HG02642 (cell line): ENCODE results near the gene CDH12.
"Not testable (repeated sequence)": the region's sequence is repeated elsewhere in the genome, so short reads cannot be mapped to it uniquely, and the experiment has no call there.

Source experiments
- ATAC-seq: cut with Tn5 transposase; IDR thresholded peaks from one replicate; pipeline ENCODE4 v1.9.1; 2021; ENCODE audit warnings: mild to moderate bottlenecking; ENCODE audit not compliant: unreplicated experiment, poor library complexity

The CDH12 gene

GRCh38 chr5:22188651-22189050 is 664.5 kb downstream of the CDH12 start:
- not testable (repeated sequence) for ATAC-seq

DNA sequence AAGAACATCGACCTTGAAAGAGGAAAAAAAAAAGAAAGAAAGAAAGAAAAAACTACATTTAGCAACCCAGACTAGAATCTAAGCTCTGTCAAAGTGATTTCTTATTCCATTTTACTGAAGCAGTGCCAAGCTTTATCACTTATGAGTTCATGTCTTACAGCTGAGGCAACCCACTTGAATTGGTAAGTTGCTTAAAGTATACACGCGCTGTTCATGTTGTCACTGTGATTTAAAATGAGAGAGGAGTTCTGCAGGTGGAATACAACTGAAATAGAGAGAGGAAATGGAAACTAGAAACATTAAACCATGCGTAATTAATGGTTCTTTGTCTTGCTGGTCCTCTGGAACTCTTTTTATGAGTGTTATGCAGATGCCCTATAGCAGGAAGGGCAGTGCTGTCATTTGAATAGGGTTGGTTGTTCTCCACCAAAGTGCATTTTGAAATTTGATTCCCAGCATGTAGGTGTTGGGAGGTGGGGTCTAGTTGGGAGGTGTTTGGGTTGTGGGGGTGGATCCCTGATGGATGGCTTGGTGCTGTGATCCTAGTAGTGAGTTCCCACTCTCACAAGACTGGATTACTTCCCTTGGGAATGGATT is 665.4 kb downstream of the CDH12 start:
- not testable (repeated sequence) for ATAC-seq

- ATAC-seq = not testable (repeated sequence)
These were observed 683.9 kb downstream of the CDH12 start for GRCh38 chr5:22169226-22169625.

DNA sequence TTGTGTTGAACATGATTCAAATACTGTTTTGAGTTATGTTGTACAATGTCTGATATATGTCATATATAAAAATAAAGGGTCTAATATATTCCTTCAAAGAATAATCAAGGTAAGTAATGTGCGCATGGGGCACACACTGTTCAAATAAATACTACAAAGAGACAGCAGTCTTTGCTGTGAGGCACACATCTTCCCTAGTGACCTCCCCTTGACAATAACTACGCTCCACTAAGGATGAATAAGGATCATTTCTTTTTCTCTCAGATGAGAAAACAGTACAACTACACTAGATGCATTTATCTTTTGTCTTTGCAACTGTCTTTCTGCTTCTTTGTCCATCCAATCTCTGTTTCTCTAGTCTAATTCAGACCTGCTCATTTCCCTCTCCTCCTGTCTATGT is 684.4 kb downstream of the CDH12 start:
- ATAC-seq = not testable (repeated sequence)

DNA sequence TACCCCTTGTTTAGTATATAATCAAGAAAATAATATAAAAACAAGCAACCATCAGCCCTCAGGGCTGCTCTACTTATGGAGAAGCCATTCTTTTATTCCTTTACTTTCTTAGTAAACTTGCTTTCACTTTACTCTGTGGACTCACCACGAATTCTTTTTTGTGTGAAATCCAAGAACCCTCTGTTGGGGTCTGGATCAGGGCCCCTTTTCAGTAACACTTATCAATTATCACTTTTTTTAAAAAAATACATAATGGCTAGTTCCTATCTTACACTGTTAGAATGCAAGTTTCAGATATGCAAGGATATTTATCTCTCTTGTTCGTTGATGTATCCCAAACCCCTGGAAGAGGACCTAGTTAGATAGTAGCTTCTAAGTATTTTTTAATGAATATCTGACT is 687.2 kb downstream of the CDH12 start:
- ATAC-seq = not testable (repeated sequence)

DNA sequence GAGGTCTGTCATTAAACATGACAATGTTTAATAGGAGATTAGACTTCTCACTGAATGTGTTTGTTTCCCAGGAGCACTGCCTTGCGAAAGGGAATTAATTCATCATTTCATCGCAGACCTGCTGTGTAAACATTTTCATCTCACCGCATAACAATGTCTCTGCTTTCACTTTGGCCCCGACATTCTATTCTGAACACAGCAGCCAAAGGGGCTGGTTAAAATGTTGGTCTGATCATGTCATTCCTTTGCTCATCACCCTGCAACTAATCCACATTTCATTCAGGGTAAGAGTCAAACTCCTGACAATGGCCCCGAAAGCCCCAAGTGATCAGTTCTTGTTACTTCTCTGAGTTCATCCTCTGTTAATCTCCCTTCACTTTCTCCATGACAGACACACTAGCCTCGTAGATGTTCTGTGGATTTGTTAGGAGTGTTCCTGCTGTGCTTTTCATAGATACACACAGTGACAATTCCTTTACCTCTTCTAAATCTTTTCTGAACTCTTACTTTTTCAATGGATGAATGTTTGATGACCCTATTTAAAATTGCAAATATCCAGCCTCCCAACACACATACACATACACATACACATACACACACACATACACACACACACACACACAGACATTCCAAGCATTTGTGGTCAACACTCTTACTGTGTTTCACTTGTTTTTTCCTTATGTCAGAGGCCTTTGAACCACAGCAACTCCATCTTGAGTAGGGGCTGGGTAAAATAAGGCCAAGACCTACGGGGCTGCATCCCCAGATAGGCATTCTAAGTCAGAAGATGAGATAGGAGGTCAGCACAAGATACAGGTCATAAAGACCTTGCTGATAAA is 688.0 kb downstream of the CDH12 start:
- ATAC-seq = not testable (repeated sequence)

GRCh38 chr5:22156953-22157352 is 696.2 kb downstream of the CDH12 start:
- not testable (repeated sequence) for ATAC-seq

DNA sequence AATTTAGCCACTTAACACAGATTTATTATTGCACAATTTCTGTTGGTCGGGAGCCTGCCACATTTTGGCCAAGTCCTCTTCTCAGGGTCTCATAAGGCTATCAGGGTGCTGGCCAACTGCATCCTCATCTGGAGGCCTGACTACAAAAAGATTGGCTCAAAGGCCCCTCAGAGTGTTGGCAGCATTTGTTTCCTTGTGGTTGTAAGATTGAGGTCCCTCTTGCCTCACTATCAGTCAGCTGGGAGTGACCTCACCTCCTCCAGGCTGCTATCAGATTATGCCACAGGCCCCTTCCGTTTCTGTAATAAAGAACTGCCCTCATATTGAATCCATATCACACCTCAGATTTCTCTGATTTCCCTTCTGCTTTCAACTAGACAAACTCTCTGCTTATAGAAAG is 698.4 kb downstream of the CDH12 start:
- not testable (repeated sequence) for ATAC-seq

GRCh38 chr5:22151801-22152200 is 701.3 kb downstream of the CDH12 start:
- ATAC-seq = not testable (repeated sequence)

DNA sequence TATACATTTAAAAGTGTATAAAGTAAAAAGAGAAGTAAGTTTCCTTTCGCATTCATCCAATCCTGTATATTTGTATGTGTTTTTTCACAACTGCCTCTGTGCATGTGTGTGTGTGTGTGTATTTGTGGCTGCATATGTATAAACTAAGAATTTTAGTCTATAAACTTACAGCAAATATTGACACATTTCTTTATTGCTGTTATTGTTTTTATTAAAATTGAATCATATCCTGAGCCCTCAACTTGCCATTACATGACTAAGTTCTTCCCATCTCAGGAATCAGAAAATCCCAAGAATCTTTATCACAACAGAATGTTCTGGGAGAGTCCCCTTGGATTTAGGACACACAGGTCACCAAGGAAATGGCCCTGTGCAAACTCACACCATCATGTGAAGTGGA is 712.7 kb downstream of the CDH12 start:
- not testable (repeated sequence) for ATAC-seq

- not testable (repeated sequence) for ATAC-seq
These were observed 713.4 kb downstream of the CDH12 start for GRCh38 chr5:22139662-22140300.

GRCh38 chr5:22111320-22111719 is 741.8 kb downstream of the CDH12 start:
- ATAC-seq = no peak

DNA sequence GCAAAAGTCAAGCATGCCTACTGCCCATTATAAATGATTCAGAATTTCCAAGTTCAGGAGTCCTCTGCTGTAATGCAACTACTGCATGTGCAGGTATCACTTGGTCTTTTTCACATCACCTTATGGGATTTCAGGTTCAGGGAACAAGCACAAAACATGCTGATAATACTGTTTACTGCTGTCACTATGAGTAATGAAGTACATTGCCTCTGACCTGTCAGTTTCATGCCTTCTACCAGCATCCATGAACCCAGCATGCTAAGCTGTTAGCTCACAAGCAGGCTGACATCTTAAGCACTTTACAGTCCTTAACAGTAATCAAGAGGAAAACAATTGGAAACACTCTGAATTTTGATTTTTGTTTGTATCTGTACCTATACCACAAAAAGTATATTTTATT is 743.8 kb downstream of the CDH12 start:
- no peak for ATAC-seq

DNA sequence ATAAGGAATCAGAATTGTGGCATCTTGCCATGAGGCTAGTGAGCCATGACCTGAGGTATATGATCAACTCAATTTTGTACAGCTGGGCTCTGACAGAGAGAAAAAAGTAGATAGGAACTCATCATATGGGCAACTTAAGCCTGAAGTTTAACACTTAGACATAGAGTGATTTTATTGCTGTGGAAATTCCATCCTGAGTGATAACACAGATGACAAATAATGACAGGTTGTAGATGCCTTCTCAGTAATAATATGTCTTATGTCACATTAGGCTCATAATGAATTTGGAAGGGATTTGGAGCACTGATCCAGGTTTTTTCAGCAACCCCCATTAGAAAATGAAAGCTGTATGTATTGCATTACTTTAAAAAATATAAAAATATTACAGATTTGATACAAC is 744.6 kb downstream of the CDH12 start:
- ATAC-seq = no peak

GRCh38 chr5:22102823-22103359 is 750.3 kb downstream of the CDH12 start:
- no peak for ATAC-seq

GRCh38 chr5:22088517-22088916 is 764.6 kb downstream of the CDH12 start:
- ATAC-seq = no peak

- ATAC-seq = no peak
These were observed 773.6 kb downstream of the CDH12 start for GRCh38 chr5:22079566-22079965.

DNA sequence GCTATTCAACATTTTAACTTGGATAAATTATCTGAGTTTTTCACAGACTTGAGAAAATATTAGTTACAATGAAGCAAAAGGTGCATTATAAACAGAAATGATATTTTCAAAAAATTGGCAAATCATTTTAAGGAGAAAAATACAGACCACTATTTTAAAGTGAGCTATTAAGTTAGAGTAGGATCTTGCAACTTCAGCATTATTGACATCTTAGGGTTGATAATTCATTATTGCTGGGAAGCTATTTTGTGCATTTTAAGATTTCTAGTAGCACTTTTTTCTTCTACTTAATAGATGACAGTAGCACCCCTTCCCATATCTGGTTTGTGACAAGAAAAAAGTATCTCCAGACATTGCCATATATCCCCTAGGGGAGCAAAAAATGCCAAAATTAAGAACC is 774.1 kb downstream of the CDH12 start:
- no peak for ATAC-seq

DNA sequence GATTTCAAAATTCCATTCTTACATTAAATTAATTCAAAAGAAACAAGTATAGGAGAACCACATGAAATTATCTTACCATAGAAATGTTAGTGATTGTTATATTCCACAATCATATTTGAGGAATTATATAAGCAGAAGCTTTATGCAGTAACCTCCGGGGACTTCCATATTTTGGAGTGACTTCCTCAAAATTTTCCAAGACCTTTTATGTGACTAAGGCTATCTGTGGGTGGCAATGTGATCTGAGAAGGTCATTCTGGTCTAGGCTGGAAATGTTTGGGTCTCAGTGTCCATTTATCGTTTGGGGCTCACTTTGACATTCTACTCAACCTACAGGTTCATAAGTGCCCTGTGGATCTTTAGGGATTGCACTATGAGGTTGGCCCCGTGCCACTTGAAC is 776.6 kb downstream of the CDH12 start:
- no peak for ATAC-seq

DNA sequence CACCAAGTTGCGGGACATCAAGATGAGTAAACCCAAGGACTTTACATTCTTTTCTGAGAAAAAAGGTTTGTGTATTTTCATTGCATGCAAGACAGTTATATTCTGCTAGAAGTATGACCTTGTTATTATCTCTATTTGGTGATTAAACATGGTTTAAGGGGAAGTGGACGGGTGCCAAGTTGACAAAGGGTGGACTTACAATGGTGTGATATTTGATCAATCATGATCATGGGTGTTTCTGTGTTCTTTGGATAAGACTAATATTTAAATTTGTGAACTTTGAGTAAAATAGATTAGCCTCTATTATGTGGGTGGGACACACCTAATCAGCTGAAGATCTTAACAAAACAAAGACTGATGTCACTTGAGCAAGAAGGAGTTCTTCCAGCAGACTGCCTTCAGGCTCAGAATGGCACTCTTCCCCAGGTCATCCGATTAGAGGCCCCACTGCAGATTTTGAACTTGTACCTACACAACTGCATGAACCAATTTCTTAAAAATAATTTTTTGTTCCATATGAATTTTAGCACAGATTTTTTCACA is 782.9 kb downstream of the CDH12 start:
- ATAC-seq = no peak

DNA sequence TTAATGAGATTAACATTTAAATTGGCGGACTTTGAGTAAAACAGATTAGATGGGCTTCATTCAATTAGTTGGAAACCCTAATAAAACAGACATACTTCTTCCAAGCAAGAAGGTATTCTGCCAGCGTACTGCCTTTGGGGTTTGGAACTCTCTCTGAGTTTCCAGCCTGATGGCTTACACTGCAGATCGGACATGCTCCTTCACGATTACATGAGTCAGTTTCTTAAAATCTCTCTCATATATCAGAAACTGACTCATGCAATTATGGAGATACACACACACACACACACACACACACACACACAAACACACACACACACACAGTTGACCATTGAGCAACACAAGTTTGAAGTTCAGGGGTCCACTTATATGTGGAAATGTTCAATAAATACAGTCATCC is 789.4 kb downstream of the CDH12 start:
- no peak for ATAC-seq
